RWPE2 (cell line): Measurements from ENCODE around the gene DRD4.

Source experiments
- ATAC-seq: fragments of 200-7000 bp; cut with Tn5 transposase; 3 replicates; pipeline ENCODE4 v1.9.1; 2021; ENCODE audit warnings: low read depth
- DNase-seq: peaks from one replicate; pipeline ENCODE4 v3.0.0-alpha.2; 2020; ENCODE audit warnings: low spot score
- H3K27ac ChIP-seq: fragments of 450-650 bp; 2 replicates; pipeline ENCODE4 v1.5.1; 2017; ENCODE audit warnings: mild to moderate bottlenecking; ENCODE audit not compliant: poor library complexity, severe bottlenecking
- H3K27me3 ChIP-seq: fragments of 250-450 bp; sonication (Bioruptor Pico); 2 replicates; pipeline ENCODE4 v1.5.1; 2021; ENCODE audit warnings: mild to moderate bottlenecking, moderate library complexity; ENCODE audit not compliant: insufficient read depth, poor library complexity, severe bottlenecking
- H3K36me3 ChIP-seq: fragments of 250-450 bp; sonication (Bioruptor Pico); 2 replicates; pipeline ENCODE4 v1.5.1; 2020; ENCODE audit warnings: low read depth, mild to moderate bottlenecking, moderate library complexity
- H3K4me1 ChIP-seq: fragments of 250-450 bp; sonication (Bioruptor Pico); 2 replicates; pipeline ENCODE4 v1.5.1; 2021; ENCODE audit warnings: mild to moderate bottlenecking, moderate library complexity; ENCODE audit not compliant: insufficient read depth, poor library complexity, severe bottlenecking
- H3K4me3 ChIP-seq: fragments of 250-450 bp; sonication (Bioruptor Pico); 2 replicates; pipeline ENCODE4 v1.5.1; 2021; ENCODE audit warnings: mild to moderate bottlenecking, moderate library complexity; ENCODE audit not compliant: severe bottlenecking
- H3K9me3 ChIP-seq: fragments of 250-450 bp; sonication (Bioruptor Pico); 2 replicates; pipeline ENCODE4 v1.5.1; 2021; ENCODE audit warnings: mild to moderate bottlenecking, moderate library complexity; ENCODE audit not compliant: severe bottlenecking
- CTCF ChIP-seq: fragments of 450-650 bp; IDR thresholded peaks from one replicate; pipeline ENCODE4 v1.5.1; 2017; ENCODE audit warnings: mild to moderate bottlenecking, moderate library complexity; ENCODE audit not compliant: poor library complexity, severe bottlenecking

DRD4 gene

GRCh38 chr11:605286-606129, 31.6 kb upstream of the DRD4 start:
- Histone ChIP-seq H3K27me3 (no peaks in the 10 kb centered on the region), H3K27ac (peak overlapping the region; percentile 23), H3K4me3 (no peak overlapping the region), H3K36me3 (peaks cover 91% of the 10 kb centered on the region), H3K9me3 (no peaks in the 10 kb centered on the region), H3K4me1 (no peaks in the 10 kb centered on the region)
- DNase-seq = peak; percentile 55
- ATAC-seq = no peak
- TF ChIP-seq CTCF = no peak

GRCh38 chr11:606245-606644, 30.8 kb upstream of the DRD4 start:
- Histone ChIP-seq H3K9me3 (no peaks in the 10 kb centered on the region), H3K4me1 (no peaks in the 10 kb centered on the region), H3K27ac (peak overlapping the region; percentile 23), H3K4me3 (no peak overlapping the region), H3K27me3 (no peaks in the 10 kb centered on the region), H3K36me3 (peaks cover 91% of the 10 kb centered on the region)
- ATAC-seq (peak; percentile 80), DNase-seq (peak; percentile 91)
- peak; percentile 6 for TF ChIP-seq CTCF

GRCh38 chr11:607020-607780, 29.9 kb upstream of the DRD4 start:
- ATAC-seq (no peak), DNase-seq (peak; percentile 56)
- no peaks in the 10 kb centered on the region for H3K27me3 ChIP-seq
- H3K27ac ChIP-seq = peak overlapping the region; percentile 23
- H3K4me1 ChIP-seq = no peaks in the 10 kb centered on the region
- H3K36me3 ChIP-seq = peaks cover 92% of the 10 kb centered on the region
- no peak overlapping the region for H3K4me3 ChIP-seq
- H3K9me3 ChIP-seq = no peaks in the 10 kb centered on the region
- TF ChIP-seq CTCF = no peak

GRCh38 chr11:607971-608659, 29.0 kb upstream of the DRD4 start:
- no peak overlapping the region for H3K27ac ChIP-seq
- DNase-seq = peak; percentile 66
- TF ChIP-seq CTCF = no peak
- no peaks in the 10 kb centered on the region for H3K4me1 ChIP-seq
- H3K4me3 ChIP-seq = no peak overlapping the region
- ATAC-seq = no peak
- H3K9me3 ChIP-seq = no peaks in the 10 kb centered on the region
- H3K27me3 ChIP-seq = no peaks in the 10 kb centered on the region
- peaks cover 91% of the 10 kb centered on the region for H3K36me3 ChIP-seq
